Measurements from ENCODE around the gene SOX11.

GRCh38 chr2:5742126-5742525 is 49.9 kb downstream of the SOX11 start:
- no peak for TF ChIP-seq CTCF (IDR thresholded peaks at IDR 0.05)
- no peak for TF ChIP-seq POLR2A (IDR thresholded peaks at IDR 0.05)

Measured in testis (tissue), 2 donors.